Measurements from ENCODE around the gene SCN2A. TPM values are rescaled to one million over a fixed set of nuclear protein-coding genes. Genes with fewer than 3 reads are reported as not detected.

SCN2A gene
- total RNA-seq: under 0.01 and 1.7 TPM in 2 replicates

DNA sequence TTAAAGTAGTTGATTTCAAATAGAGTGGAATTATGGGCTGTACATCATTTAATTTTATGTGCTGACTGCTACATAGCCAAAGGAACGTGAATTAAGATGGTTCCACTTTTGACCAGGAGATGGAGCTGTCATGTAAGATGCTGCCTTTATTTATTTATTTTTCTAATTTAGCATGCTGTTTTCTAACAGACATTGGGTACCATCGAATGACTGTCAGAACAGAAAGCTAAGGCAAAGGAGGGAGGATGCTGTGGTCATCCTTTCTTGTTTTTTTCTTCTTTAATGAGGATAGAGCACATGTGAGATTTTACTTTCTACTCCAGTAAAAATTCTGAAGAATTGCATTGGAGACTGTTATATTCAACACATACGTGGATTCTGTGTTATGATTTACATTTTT, at the start of gene SCN2A:
SCN2A (plus strand) TSS at position 185 of the 400 bp plus-strand sequence. CDS start 56,410 bp downstream, outside the sequence.

DNA sequence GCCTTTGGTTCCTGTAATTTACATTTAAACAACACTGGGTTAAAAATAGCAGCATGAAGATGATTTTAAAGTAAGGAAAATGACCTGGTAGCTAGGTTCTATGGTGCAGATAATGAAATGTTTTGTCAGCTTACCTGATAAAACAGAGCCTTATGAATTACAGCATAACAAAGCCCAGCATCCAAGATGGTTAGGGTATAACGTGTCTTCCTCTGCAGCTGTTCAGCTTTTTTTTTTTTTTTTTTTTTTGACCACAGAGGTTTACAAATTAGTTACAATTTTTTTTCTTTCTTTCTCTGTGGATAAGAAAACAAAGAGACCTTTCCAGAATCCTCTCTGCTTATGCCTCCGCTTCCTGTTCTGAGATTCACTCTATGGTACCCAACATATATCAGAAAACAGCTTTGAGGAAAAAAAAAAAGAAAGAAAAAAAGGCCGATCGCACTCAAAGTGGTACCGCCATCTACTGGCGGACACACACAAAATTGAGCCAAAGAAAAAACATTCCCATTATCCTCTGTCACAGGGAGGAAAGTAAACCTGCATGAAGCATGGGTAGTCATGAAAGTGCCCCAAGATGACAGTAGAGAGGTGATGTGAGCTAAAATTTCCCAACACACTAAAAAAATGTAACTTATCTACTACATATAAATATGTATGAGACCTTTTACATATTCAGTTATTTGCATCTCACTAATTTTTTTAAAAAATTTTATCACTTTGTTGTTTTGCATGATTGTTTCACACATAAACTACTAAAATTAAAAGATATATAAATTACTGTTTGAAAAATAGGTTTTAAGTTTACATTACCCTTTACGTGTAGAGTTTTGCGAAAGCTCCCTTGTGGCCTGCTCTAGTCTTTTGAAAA, 35.3 kb upstream of the SCN2A start, which contains the start of gene SCN3A:
SCN3A (minus strand) TSS at position 362 of the 871 bp plus-strand sequence. CDS start 27,656 bp downstream, outside the sequence.

Other genes with a start within 250 kb of the SCN2A start
- under 0.01 TPM in 1 of 2 replicates, not detected in the other for gene SCN3A, start 35.4 kb upstream of the SCN2A start, total RNA-seq
- under 0.01 and 0.43 TPM in 2 replicates for gene CSRNP3, start 230.3 kb downstream of the SCN2A start, total RNA-seq

Data from placental pericyte (primary cell).